Measurements from ENCODE around the gene PTPRD. TPM values are rescaled to one million over a fixed set of nuclear protein-coding genes. Genes with fewer than 3 reads are reported as not detected.

PTPRD gene
- total and polyA plus RNA-seq, 2 experiments from 2014 or later = 11.5 to 58.0 TPM

DNA sequence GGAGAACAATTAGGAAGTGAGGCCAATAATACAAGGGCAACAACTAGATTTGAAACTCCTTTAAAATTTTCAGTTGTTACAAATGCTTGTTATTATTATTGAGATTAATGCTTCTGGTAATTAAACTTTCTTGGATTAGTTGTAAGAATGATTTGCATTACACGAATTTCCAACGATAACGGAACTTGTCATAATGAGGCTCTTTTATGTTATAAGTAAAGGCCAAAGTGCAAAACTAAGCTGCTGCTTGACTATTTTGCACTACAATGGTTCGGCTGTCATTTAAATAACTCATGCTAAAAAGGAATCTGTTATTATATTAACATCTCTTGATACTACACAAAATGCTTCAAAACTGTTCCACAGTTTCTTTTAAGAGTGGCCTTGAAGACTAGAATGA is 1007.1 kb downstream of the PTPRD start (continued):
- TF ChIP-seq EZH2phosphoT487 (IDR thresholded peaks at IDR 0.05; ENCODE audit: unreplicated experiment) (no peak), ZNF331 (CRISPR knock-in tag; IDR thresholded peaks at IDR 0.05; ENCODE audit: low read depth) (no peak), EZH2 (IDR thresholded peaks at IDR 0.05; ENCODE audit: low read depth, unreplicated experiment) (no peak), POLR2AphosphoS5 (IDR thresholded peaks at IDR 0.05; ENCODE audit: low read depth) (no peak)
- TF ChIP-seq, protein P1, sequence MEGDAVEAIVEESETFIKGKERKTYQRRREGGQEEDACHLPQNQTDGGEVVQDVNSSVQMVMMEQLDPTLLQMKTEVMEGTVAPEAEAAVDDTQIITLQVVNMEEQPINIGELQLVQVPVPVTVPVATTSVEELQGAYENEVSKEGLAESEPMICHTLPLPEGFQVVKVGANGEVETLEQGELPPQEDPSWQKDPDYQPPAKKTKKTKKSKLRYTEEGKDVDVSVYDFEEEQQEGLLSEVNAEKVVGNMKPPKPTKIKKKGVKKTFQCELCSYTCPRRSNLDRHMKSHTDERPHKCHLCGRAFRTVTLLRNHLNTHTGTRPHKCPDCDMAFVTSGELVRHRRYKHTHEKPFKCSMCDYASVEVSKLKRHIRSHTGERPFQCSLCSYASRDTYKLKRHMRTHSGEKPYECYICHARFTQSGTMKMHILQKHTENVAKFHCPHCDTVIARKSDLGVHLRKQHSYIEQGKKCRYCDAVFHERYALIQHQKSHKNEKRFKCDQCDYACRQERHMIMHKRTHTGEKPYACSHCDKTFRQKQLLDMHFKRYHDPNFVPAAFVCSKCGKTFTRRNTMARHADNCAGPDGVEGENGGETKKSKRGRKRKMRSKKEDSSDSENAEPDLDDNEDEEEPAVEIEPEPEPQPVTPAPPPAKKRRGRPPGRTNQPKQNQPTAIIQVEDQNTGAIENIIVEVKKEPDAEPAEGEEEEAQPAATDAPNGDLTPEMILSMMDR (conservative IDR thresholded peaks at IDR 0.05; ENCODE audit: low read depth in 2 of 2) = no peak

DNA sequence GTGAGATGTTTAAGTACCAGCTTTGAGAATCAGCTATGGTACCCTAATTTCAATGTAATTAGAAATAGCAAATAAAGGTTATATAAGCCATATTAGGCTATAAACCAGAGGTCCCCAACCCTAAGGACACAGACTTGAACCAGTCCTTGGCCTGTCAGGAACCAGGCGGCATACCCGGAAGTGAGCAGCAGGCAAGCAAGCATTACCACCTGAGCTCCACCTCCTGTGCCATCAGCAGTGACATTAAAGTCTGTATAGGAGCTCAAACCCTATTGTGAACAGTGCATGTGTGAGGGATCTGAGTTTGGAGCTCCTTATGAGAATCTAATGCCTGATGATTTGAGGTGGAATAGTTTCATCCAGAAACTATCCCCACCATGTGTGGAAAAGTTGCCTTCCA is 1009.5 kb downstream of the PTPRD start:
- H2AFZ ChIP-seq = no peak overlapping the region
- H3K4me1 ChIP-seq (ENCODE audit: insufficient read depth) = peaks cover 18% of the 10 kb centered on the region
- no peaks in the 10 kb centered on the region for H3K36me3 ChIP-seq (ENCODE audit: insufficient read depth)
- H3K9me2 ChIP-seq (ENCODE audit: insufficient read depth) = no peaks in the 10 kb centered on the region
- no peak overlapping the region for H3K4me2 ChIP-seq
- Mint-ChIP-seq H3K9me3 (no peaks in the 10 kb centered on the region), H3K4me1 (peaks cover 23% of the 10 kb centered on the region; the same call in 2 of the 3 replicates), H3K27me3 (ENCODE audit: insufficient read depth, low read depth, poor library complexity) (no peaks in the 10 kb centered on the region), H3K36me3 (ENCODE audit: low read depth) (no peaks in the 10 kb centered on the region), H3K4me3 (no peak overlapping the region), H3K27ac (no peak overlapping the region)
- H3K27me3 ChIP-seq (ENCODE audit: insufficient read depth) = no peaks in the 10 kb centered on the region
- H3K27ac ChIP-seq (ENCODE audit: low read depth) = no peak overlapping the region
- no peak overlapping the region for H3K4me3 ChIP-seq
- no peaks in the 10 kb centered on the region for H3K79me2 ChIP-seq (replicated peaks; ENCODE audit: insufficient read depth)
- no peak for ATAC-seq
- DNase-seq (ENCODE audit: low spot score) = no peak
- no peaks in the 10 kb centered on the region for H4K20me1 ChIP-seq (replicated peaks; ENCODE audit: insufficient read depth)
- no peaks in the 10 kb centered on the region for H3F3A ChIP-seq (replicated peaks; ENCODE audit: low read depth)
- TF ChIP-seq, protein P1 (conservative IDR thresholded peaks at IDR 0.05; ENCODE audit: low read depth in 2 of 2) = no peak
- TF ChIP-seq NANOG (IDR thresholded peaks at IDR 0.05; ENCODE audit: borderline replicate concordance) (no peak), ZNF331 (CRISPR knock-in tag; IDR thresholded peaks at IDR 0.05; ENCODE audit: low read depth) (no peak), JUNB (IDR thresholded peaks at IDR 0.05; ENCODE audit: unreplicated experiment) (no peak), ZNF114 (CRISPR knock-in tag; IDR thresholded peaks at IDR 0.05) (no peak), STAT1 (IDR thresholded peaks at IDR 0.05; ENCODE audit: unreplicated experiment) (no peak)
- TF ChIP-seq, protein P2, sequence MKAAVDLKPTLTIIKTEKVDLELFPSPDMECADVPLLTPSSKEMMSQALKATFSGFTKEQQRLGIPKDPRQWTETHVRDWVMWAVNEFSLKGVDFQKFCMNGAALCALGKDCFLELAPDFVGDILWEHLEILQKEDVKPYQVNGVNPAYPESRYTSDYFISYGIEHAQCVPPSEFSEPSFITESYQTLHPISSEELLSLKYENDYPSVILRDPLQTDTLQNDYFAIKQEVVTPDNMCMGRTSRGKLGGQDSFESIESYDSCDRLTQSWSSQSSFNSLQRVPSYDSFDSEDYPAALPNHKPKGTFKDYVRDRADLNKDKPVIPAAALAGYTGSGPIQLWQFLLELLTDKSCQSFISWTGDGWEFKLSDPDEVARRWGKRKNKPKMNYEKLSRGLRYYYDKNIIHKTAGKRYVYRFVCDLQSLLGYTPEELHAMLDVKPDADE (IDR thresholded peaks at IDR 0.05) = no peak
- TF ChIP-seq, protein P3, sequence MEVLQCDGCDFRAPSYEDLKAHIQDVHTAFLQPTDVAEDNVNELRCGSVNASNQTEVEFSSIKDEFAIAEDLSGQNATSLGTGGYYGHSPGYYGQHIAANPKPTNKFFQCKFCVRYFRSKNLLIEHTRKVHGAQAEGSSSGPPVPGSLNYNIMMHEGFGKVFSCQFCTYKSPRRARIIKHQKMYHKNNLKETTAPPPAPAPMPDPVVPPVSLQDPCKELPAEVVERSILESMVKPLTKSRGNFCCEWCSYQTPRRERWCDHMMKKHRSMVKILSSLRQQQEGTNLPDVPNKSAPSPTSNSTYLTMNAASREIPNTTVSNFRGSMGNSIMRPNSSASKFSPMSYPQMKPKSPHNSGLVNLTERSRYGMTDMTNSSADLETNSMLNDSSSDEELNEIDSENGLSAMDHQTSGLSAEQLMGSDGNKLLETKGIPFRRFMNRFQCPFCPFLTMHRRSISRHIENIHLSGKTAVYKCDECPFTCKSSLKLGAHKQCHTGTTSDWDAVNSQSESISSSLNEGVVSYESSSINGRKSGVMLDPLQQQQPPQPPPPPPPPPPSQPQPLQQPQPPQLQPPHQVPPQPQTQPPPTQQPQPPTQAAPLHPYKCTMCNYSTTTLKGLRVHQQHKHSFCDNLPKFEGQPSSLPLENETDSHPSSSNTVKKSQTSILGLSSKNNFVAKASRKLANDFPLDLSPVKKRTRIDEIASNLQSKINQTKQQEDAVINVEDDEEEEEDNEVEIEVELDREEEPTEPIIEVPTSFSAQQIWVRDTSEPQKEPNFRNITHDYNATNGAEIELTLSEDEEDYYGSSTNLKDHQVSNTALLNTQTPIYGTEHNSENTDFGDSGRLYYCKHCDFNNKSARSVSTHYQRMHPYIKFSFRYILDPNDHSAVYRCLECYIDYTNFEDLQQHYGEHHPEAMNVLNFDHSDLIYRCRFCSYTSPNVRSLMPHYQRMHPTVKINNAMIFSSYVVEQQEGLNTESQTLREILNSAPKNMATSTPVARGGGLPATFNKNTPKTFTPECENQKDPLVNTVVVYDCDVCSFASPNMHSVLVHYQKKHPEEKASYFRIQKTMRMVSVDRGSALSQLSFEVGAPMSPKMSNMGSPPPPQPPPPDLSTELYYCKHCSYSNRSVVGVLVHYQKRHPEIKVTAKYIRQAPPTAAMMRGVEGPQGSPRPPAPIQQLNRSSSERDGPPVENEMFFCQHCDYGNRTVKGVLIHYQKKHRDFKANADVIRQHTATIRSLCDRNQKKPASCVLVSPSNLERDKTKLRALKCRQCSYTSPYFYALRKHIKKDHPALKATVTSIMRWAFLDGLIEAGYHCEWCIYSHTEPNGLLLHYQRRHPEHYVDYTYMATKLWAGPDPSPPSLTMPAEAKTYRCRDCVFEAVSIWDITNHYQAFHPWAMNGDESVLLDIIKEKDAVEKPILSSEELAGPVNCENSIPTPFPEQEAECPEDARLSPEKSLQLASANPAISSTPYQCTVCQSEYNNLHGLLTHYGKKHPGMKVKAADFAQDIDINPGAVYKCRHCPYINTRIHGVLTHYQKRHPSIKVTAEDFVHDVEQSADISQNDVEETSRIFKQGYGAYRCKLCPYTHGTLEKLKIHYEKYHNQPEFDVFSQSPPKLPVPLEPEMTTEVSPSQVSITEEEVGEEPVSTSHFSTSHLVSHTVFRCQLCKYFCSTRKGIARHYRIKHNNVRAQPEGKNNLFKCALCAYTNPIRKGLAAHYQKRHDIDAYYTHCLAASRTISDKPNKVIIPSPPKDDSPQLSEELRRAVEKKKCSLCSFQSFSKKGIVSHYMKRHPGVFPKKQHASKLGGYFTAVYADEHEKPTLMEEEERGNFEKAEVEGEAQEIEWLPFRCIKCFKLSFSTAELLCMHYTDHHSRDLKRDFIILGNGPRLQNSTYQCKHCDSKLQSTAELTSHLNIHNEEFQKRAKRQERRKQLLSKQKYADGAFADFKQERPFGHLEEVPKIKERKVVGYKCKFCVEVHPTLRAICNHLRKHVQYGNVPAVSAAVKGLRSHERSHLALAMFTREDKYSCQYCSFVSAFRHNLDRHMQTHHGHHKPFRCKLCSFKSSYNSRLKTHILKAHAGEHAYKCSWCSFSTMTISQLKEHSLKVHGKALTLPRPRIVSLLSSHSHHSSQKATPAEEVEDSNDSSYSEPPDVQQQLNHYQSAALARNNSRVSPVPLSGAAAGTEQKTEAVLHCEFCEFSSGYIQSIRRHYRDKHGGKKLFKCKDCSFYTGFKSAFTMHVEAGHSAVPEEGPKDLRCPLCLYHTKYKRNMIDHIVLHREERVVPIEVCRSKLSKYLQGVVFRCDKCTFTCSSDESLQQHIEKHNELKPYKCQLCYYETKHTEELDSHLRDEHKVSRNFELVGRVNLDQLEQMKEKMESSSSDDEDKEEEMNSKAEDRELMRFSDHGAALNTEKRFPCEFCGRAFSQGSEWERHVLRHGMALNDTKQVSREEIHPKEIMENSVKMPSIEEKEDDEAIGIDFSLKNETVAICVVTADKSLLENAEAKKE (CRISPR knock-in tag; IDR thresholded peaks at IDR 0.05) = no peak
